ENCODE data around the gene EEA1.

Gene EEA1

GRCh38 chr12:92947589-92948215 lies 18.6 kb upstream of the EEA1 start:
- 0 out of 2 replicates have a peak, but pooled peaks have one; percentile 43 for TF ChIP-seq ZNF211 (tag by site-specific recombination; IDR thresholded peaks at IDR 0.05; ENCODE audit: low read depth)
- no peak for TF ChIP-seq RBAK (tag by site-specific recombination; IDR thresholded peaks at IDR 0.05)
- TF ChIP-seq ZNF621 (tag by site-specific recombination; IDR thresholded peaks at IDR 0.05), result no peak
- Histone ChIP-seq H3K4me3 (ENCODE audit: low read depth, low read length) (no peak overlapping the region), H3K36me3 (ENCODE audit: control insufficient read depth in 2 of 2, insufficient read depth in 1 of 2, low read length in 2 of 2) (no peaks in the 10 kb centered on the region), H3K27ac (ENCODE audit: extremely low read depth, low read depth, low read length) (no peak overlapping the region), H3K9me3 (ENCODE audit: control insufficient read depth, insufficient read depth, low read depth, low read length) (no peaks in the 10 kb centered on the region), H3K4me1 (ENCODE audit: control insufficient read depth, insufficient read depth, low read length) (no peaks in the 10 kb centered on the region; the same call in 1 of the 2 replicates)
- CTCF ChIA-PET, result interaction anchor here (0.7 kb wide), 1 partner anchor 472 kb away, joined by 3 read pairs; no protein-coding TSS in a partner anchor
- POLR2A ChIA-PET, result interaction anchor here (1.0 to 1.6 kb wide), 2 partner anchors 18 kb away, joined by 3 to 10 read pairs; partner anchors contain the start of gene EEA1

GRCh38 chr12:92945659-92946220 lies 16.6 kb upstream of the EEA1 start:
- Histone ChIP-seq H3K27ac (ENCODE audit: extremely low read depth, low read depth, low read length) (no peak overlapping the region), H3K9me3 (ENCODE audit: control insufficient read depth, insufficient read depth, low read depth, low read length) (no peaks in the 10 kb centered on the region), H3K4me1 (ENCODE audit: control insufficient read depth, insufficient read depth, low read length) (no peaks in the 10 kb centered on the region; the same call in 1 of the 2 replicates), H3K4me3 (ENCODE audit: low read depth, low read length) (no peak overlapping the region), H3K36me3 (ENCODE audit: control insufficient read depth in 2 of 2, insufficient read depth in 1 of 2, low read length in 2 of 2) (no peaks in the 10 kb centered on the region)
- TF ChIP-seq ZNF354C (tag by site-specific recombination; IDR thresholded peaks at IDR 0.05; ENCODE audit: borderline replicate concordance, low read depth), result no peak
- no peak for TF ChIP-seq SCRT2 (tag by site-specific recombination; IDR thresholded peaks at IDR 0.05)
- no peak for TF ChIP-seq ZNF280D (tag by site-specific recombination; IDR thresholded peaks at IDR 0.05)
- TF ChIP-seq ZNF423 (tag by site-specific recombination; IDR thresholded peaks at IDR 0.05), result no peak
- TF ChIP-seq ZNF416 (tag by site-specific recombination; IDR thresholded peaks at IDR 0.05), result no peak
- TF ChIP-seq ZNF112 (tag by site-specific recombination; IDR thresholded peaks at IDR 0.05), result no peak
- TF ChIP-seq ZNF169 (tag by site-specific recombination; IDR thresholded peaks at IDR 0.05), result no peak
- no peak for TF ChIP-seq PRDM4 (tag by site-specific recombination; IDR thresholded peaks at IDR 0.05)
- TF ChIP-seq ZBTB1 (tag by site-specific recombination; IDR thresholded peaks at IDR 0.05), result no peak
- TF ChIP-seq BCL6B (tag by site-specific recombination; IDR thresholded peaks at IDR 0.05), result no peak
- TF ChIP-seq ZNF341 (tag by site-specific recombination; IDR thresholded peaks at IDR 0.05; ENCODE audit: low read depth), result no peak
- no peak for TF ChIP-seq ZBTB20 (tag by site-specific recombination; IDR thresholded peaks at IDR 0.05)
- no peak for TF ChIP-seq KLF1 (tag by site-specific recombination; IDR thresholded peaks at IDR 0.05)
- CTCF ChIA-PET, result interaction anchor here (1.0 kb wide), 1 partner anchor 34 kb away, joined by 3 read pairs; no protein-coding TSS in a partner anchor
- POLR2A ChIA-PET, result interaction anchor here (1.6 kb wide), 1 partner anchor 16 kb away, joined by 10 read pairs; the partner anchor contains the start of gene EEA1

Data from HEK293 (cell line).